ENCODE results near the gene HPS1.

The HPS1 gene

DNA sequence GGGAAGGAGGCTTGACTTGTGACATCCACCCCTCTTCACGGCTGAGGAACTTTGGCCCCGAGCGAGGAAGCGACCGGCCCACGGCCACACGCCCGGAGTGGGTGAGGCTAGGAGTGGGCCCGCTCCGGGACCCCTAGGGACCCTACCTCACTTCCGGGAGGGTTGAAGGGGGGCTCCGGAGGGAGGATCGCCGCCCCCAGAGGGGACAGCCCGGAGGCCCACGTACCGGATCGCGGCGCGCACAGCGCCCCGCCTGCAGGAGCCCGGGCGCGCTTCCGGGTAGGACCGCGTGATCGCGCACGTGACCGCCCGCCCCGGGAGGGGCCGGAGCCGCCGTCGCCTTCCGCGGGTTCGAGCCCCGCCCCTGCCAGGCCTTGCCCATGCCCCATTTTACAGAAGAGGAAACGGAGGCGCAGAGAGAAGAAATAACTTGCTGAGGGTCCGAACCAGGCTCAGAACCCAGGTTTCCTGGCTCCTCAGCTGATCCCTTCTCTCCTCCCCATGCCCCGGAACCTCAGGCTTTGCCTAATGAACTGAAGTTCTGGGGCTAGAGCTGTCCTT, at the start of gene HPS1:
HPS1 (minus strand) TSS at position 275 of the 561 bp plus-strand sequence. CDS start 3,695 bp downstream, outside the sequence.
- peak; percentile 82 for DNase-seq

DNA sequence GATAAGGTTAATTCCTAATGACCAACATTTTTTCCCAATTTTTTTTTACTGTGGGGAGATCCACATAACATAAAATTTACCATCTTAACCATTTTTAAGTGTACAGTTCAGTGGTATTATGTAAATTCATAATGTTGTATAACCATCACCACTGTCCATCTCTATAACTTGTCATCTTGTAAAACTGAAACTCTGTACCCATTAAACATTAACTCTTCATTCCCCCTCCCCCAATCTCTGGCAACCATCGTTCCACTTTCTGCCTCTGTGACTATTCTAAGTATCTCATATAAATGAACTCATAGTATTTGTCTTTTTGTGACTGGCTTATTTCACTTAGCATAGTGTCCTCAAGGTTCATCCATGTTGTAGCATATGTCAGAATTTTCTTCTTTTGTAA, 46.0 kb upstream of the HPS1 start:
- no peak for DNase-seq

DNA sequence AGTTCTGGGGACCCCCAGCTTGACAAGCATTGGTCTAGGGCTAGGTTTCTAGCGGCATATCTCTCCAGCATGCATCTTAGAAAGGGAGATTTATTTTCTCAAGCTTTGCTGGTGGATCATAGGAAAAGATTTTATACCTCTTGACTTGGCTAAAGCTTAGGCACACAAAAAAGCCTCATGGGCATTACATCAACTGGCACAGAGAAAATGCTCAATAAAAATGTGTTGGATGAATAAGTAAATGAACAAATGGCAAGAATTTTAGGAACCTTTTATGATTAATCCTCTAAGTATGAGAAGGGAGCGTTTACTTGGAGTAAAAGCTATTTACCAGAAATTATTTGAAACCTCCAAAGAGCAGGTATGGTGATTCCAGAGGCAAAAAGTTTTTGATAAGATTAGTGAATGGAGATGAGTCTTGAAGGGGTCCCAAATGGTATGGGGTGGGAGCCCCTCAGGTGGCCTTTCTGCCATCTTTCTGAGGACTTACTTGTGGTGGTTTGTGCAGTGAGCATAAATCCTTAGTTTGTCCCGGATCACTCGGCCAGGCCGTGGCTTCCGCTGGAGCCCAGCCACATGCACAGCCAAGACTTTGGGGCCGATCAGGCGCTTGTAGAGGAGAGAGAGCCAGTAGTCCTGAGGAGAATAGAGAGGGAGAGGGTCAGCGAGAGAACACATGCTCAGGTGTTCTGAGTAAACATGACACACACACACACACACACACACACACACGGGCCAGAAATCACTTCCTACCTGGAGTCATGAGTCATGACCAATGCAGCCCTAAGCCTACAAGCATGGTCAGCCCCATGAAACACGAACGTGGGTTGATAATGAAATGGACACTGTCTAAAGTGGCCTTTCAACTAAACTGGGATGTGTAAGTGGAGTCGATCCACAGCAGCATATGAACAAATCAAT, 43.1 kb upstream of the HPS1 start:
- DNase-seq = no peak

DNA sequence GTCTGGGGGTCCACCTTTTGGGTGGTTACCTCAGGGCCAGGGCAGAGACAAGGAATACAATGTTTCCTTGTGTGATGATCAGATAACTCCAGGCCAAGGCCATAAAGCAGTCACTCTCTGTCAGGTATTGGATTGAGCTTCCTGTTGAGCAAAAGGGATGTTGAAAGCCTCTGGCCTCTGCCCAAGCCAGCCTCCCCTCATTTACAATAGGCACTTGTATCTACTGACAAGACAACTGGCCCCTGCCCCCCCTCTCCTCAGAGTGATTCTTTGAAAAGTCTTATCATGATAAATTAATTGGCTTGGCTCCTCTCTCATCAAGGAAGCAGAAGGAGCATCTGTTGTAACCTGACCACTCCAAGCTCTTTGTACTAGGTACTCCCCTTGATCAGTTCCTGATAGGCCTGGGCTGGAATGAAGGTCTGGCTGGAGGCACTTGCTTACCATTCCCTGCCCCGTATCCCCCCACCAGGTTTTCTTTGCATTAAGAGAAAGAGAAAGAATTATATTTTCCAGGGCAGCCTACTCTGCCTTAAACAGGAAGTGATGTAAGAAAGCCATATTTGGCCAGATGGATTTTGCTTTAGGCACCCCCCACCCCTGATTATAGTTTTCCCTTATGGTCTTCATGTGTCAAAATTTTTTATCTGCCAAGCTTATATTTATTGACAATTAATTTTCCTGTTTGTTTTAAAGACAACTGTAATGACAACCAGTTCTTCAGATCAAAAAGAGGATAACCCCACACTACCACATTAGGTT, 42.1 kb upstream of the HPS1 start:
- no peak for DNase-seq

DNA sequence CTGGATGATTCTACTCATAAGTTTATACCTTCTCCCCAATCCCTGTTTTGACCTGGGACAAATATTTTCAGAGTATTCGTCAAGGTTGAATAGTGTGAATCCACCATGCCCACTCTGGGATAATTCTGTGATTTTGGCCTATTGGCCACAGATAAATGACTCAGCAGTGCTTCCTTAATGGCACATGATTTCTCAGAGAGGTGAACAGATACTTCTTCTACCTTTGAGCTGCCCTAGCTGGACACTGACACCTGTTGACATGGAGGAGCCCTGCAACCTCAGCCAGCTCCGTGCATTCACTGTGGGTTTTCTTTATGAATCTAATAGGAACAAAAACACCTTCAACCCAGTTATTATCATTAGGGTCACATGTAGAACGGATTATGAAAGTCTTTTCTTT, 40.9 kb upstream of the HPS1 start:
- no peak for DNase-seq

DNA sequence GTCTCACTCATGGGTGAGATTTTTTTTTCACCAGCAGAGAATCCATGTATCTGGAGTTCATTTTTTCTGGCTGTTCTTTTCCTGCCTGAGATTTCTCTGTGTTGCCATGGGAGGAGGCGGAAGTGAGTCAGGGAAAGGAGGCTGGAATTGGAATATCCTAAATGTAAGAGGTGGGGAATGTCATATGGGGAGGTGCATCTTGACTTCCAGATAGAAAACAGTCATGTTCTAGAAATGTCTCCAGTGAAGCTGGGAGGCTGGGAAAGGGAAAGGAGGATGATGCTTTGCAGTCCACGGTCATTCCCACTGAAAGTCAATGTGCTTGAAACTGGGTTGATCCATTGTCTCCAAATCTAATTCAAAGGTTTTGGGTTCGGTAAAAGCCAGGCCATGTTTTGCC, 39.7 kb upstream of the HPS1 start:
- DNase-seq = no peak

DNA sequence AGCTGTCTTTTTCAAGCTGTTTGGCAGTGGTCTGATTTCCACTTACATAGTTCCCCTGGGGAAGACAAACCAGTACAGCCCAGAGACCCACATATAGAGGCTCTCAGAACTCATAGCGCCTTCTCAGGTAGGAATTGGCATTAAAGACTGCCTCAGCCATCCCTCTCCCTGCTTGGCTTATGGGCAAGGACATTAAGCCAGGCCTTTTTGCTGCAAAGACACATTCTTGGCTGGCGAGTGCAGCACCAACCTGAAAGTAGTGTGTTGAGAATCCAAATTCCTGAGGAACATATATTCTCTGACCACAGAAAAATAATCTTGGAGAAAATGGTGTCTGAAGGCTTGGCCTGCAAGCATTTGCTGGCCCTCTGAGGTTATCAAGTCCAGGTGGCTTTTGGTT, 39.2 kb upstream of the HPS1 start:
- DNase-seq = no peak

DNA sequence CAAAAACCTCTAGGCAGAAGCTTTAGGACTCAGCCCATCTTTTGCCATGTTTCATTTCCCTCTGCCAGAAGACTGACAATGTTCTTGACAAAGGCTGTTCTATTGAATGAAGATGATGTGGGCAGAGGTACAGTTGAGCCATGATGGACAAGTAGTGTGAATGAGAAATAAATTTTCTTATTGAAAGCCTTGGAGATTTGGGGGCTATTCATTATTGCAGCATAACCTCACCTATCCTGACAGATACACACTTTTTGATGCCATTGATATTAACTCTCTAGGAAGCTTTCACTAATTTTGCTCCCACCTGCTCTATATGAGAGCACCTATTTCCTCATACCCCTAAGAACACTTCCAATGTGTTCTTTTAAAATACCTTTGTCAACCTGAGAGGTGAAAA, 36.9 kb upstream of the HPS1 start:
- no peak for DNase-seq

DNA sequence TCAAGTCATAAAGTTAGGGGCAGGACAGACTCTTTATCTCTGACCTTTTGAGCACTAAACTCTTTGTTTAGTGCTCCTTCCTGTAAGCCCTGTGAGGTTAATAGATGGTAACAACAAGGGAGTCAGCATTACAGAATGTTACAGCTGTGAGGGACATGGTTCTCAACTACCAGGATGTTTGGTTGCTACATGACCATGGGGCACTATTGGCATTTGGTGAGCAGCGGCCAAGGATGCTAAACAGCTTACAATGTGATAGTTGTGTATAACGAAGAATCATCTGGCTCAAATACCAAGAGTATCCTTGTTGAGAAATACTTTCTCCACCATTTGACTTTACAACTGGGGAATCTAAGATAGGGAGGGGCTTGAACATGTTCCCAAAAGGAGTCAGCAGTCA, 35.4 kb upstream of the HPS1 start:
- DNase-seq = no peak

DNA sequence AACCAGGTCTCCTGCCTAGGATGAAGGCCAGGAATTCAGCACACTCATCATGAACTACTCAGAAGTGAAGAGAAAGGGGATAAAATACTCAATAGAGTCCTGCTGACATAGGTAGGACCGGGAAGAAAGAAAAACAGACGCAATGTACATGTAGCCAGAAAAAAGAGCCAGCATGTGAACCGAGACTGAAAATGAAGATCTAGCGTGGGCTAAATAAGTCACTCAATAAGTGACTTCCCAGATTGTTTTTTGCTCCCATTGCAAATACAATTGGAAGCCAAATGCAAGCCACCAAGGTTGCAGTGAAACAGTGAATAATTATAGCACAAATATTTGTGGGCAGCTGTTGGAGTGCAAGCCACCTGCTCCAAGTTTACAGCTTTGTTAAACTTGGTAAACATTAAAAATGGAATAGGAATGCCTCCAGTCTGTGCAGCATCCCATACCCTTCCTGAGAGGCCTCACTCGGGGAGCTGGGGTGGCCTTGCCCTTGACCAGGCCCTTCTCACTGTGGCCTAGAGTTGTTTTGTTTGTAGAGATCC, 34.7 kb upstream of the HPS1 start:
- DNase-seq = no peak

DNA sequence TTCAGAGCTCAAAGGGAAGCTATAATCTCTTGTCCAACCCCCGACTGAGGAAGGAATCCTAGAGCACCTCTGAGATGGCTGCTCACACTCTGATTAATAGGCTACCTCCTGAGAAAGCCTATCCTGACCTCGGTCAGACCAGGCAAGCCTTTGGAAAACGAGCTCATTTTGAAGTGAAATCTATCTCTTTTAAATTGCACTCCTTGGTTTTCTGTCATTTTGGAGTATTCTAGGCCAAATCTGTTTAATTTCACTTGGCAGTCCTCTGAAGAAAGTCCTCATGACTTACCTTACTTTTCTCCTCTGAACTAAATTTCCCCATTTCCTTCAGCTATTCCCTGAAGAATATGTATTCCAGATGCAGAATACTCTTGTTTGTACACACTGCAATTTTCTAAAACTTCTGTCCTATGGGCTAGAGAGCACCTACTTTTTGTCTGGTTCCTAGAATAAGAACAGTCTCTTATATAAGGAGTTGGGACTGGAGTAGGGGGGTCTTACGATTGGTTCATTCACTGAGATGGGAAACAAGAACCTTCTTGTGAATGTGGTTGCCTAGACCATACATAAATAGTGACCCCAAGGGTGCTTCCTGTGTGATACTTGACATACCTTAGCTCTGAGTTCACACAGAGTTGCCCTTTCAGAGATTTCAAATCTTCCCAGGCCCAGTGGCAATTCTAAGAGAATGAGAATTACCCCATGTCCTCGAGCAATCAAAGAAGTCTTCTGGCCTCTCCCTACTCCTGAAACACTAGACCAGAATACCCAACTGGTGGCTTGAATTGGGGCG, 31.9 kb upstream of the HPS1 start:
- no peak for DNase-seq

DNA sequence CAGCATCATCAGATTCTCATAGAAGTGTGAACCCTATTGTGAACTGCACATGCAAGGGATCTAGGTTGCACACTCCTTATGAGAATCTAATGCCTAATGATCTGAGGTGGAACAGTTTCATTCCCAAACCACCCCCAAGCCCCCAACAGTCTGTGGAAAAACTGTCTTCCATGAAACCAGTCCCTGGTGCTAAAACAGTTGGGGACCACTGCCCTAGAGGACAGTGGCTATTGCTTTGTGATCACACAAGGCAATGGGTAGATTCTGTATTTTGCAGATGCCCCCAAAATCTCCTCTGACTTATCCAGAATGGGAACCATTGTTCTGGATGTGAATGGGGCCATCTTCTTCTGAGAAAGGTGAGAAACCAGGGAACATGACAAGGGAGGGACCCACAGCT, 31.1 kb upstream of the HPS1 start:
- DNase-seq = no peak

DNA sequence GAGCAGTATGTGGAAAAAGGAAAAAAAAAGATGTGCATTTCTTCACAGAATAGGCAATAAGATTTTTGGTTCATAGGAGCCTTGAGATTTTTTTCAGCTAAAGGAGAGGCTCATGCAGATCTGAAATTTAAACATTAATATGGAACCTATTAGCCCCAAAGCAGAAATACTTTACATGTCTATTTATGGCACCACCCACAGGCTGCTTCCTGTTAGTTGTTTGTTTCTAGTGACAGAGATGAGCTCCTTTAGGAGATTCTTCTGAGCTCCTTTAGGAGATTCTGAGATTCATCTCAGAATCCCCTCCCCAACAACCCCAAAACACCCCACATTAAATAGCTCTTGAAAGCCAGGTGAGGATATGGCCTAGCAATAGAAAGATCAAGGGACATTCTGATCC, 27.9 kb upstream of the HPS1 start:
- no peak for DNase-seq

DNA sequence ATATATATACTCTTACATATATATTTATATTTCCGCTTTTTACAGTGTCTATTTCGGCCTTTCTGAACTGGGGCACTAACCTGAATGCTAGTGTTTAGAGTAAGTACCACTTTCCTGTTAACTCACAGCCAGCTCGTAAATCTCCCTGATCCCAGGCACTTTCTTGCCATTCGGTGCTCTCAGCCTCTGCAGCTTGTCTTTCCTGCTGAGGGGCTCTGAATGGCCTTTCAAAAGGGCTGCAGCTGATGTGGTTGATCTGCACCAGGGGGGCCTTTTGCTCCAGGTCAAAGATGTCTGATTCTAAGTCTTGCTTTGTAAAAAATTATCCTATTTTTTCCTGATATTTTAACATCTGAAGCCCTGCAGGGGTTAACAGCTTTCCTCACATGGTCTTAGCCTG, 25.5 kb upstream of the HPS1 start:
- no peak for DNase-seq

DNA sequence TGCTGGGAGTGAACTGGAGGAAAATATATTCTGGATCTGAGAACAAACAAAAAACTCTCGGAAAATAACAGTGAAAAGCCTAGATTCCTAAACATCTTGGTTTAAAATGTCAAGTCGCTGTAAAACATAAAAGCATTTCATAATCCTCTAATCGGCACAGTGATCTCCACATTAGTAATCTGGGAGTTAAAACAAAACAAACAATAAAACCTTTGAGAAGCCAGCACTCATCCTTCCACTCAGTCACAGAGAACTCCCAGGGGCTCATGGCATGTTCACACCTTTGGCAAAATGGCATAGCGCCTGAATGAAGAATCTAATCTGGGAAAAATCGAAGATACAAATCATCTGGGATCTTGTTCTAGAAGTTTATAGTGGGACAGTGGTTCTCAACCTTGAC, 24.1 kb upstream of the HPS1 start:
- DNase-seq = no peak

DNA sequence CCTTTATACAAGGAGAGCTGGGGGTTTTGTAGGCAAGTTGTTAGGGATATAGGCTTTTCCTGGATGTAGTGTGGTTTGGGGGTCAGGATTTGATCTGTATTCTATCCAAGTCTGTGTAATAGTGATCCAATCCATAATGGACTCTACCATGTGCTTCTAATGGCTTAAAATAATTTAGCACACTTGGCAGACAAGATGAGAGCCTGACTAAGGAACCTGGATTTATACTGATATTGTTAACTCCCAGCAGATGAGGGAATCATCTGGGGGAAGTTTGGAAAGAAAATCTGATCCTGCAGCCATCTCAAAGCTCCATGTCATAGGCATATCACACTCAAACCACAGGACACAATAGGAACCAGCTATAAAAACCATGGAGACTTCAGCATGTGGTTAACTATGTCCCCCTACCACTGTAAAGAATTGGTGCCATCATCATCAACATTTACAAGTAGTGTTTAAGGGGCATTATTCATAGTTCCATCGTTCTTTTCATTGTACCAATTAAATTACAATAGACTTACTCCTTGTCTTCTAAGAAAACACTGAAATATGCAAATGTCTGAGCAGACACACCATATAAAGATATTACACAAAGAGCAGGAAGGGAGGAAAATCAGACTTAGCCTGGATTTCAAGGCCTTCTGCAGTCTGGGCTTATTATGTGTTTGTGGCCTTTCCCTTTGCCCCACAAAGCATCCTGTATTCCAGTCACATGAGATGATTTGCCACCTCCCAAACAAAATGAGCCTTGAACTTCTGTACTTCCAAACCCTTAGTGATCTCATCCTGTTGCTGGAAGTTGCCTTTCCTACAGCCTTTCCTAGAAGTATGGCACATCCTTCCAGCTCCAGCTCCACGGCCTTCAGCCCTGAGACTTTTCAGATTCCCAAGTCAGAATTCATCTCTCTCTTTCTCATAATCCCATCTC, 22.5 kb upstream of the HPS1 start:
- DNase-seq = no peak

DNA sequence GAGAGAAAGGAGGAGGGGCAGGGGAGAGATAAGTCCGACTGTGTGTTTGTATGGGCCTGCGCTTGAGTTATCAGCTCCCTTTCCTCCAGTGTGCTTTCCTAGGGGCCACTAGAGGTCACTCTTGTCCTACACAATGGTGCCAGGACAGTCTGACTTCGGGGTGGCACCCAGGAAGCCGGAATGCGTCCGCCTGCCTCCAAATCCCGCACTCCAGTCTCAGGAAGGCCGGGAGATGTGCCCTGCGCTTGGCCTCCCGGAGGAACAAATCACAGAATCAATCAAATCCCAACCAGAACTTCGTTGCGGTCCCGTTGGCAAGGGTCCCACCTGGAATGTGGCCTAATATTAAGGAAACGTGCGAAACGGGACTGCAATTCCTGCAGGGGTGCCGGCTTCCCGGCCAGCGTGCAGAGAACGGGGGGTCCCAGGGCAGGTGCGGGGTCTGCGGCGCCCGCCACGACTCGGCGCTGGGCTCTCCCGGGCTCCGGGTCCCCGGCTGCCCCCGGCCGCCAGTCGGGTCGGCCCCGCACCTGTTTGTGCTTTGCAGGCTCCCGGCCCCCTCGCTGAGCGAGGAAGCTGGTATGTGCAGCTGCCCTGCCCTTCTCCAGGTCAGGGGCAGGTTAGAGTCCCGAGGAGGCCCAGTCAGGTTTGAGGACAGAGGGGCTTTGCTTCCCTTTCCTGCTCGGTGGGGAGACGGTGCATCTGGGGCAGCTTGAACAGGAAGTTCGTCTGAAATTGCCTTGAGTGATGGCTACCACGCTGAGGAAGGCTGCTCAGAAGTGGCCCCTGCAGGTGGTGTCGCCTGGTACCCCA, 21.0 kb upstream of the HPS1 start:
- DNase-seq = peak; percentile 63

DNA sequence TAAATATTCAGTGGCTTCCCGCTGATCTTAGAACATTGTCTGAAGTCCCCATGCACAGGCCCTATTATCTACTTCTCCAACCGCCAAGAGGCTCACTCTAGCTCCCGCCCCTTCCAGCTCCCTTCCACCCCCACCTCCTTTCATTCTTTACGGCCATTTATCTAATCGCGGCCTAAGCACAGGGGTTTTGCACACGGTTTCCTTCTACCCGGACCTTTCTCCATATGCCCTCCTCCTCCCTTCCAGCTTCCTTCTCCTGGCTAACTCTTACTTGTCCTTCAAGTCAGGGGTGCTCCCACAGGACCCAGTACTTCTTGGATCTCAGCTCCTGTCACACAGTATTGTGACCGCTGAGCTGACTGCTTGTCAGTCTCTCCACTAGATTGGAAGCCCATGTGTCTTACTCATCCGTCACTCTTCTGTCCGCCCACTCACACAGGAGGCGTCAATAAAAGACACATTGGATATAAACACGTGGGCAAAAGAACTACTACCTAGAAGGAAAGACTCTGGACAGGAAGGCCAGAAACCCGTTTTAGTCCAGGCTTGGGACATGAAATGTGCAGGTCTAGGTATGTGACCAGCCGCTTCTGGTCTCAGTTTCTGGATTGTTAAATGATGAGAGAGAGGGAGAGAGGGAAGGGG, 20.2 kb upstream of the HPS1 start:
- DNase-seq = no peak

DNA sequence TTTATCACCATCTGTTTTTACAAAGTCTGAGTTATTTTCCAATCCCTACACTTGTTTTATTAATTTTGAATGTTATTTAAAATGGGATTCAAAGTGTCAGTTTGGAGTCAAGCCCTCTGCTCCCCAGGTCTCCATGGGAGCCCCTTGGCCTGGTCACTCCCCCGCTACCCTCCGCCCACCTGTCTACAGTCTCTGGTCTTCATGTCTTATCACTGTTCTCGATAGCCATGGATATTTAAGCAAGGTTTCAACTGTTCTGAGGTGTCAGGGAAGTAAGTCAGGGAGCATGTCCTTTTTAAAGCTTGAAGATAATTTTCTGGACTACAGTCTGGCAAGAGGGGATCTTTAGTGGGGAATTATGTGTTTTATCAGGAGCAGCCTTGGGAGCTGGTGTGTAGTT, 19.1 kb upstream of the HPS1 start:
- no peak for DNase-seq

Data from activated T-cell treated with anti-CD3 and anti-CD28 coated beads, Interleukin-2, amount 50 U/mL, for 1 hour (primary cell).